HepG2 (cell line): Measurements from ENCODE around the gene EFCAB8. TPM values are rescaled to one million over a fixed set of nuclear protein-coding genes. Genes with fewer than 3 reads are reported as not detected.

ENCODE experiments used
- FOXJ3 ChIP-seq: sonication (generic); formaldehyde crosslinking; IDR thresholded peaks from 2 replicates; pipeline ENCODE4 v1.4.0; 2020; ENCODE audit warnings: missing genetic modification reagents, mild to moderate bottlenecking, borderline replicate concordance
- PHF5A ChIP-seq: IDR thresholded peaks from one replicate; pipeline ENCODE4 v1.6.1; 2018; ENCODE audit warnings: low read depth, missing genetic modification reagents; ENCODE audit not compliant: unreplicated experiment
- POLR2G ChIP-seq: fragments of 200-400 bp; formaldehyde crosslinking; IDR thresholded peaks from 2 replicates; pipeline ENCODE4 v1.6.1; 2018; ENCODE audit warnings: mild to moderate bottlenecking, low read depth, low read length, moderate library complexity
- RBM22 ChIP-seq: fragments of 200-400 bp; formaldehyde crosslinking; optimal IDR thresholded peaks from 2 replicates; pipeline ENCODE3; 2017; ENCODE audit warnings: mild to moderate bottlenecking, low read length, moderate library complexity
- RCOR2 ChIP-seq: IDR thresholded peaks from 2 replicates; pipeline ENCODE4 v1.6.1; 2016; ENCODE audit warnings: missing biosample characterization, missing genetic modification reagents
- ZFP62 ChIP-seq: sonication (generic); formaldehyde crosslinking; IDR thresholded peaks from 2 replicates; pipeline ENCODE4 v1.4.0; 2020; ENCODE audit warnings: missing genetic modification reagents
- ZNF354B ChIP-seq: sonication (generic); formaldehyde crosslinking; IDR thresholded peaks from 2 replicates; pipeline ENCODE4 v1.8.0; 2022; ENCODE audit warnings: mild to moderate bottlenecking, missing genetic modification reagents
- ZNF724P ChIP-seq: sonication (generic); formaldehyde crosslinking; IDR thresholded peaks from 2 replicates; pipeline ENCODE4 v1.8.0; 2022; ENCODE audit warnings: missing genetic modification reagents, borderline replicate concordance
- ZNF878 ChIP-seq: sonication (generic); formaldehyde crosslinking; IDR thresholded peaks from 2 replicates; pipeline ENCODE4 v1.8.1; 2023; ENCODE audit warnings: mild to moderate bottlenecking, missing genetic modification reagents, moderate library complexity
- polyA plus RNA-seq, 8 experiments: library from polyadenylated mRNA; depleted of rRNA in 3 of 8; stranded (reverse) in 7 of 8; unstranded in 1 of 8; fragments of >200 nt; fragmentation: Illumina TruSeq in 4 of 8; extraction: Trizol in 4 of 8; gene quantifications; 2 replicates each; pipeline versions ENCODE4 v1.2.1 to v1.2.3, GENCODE V29; 2011 to 2016; ENCODE audit warnings: low read depth in 4 of 8, missing spikeins in 1 of 8, mixed read lengths in 1 of 8; ENCODE audit not compliant: insufficient read depth in 1 of 8
- total RNA-seq, 5 experiments: library from RNA; depleted of rRNA; stranded (reverse); fragments of >200 nt; fragmentation: Illumina TruSeq; extraction: Trizol; gene quantifications; 2 replicates each; pipeline ENCODE4 v1.2.3, GENCODE V29; 2016; ENCODE audit warnings: low read depth in 1 of 5
- TF ChIP-seq, protein P1 (sequence below): sonication (generic); formaldehyde crosslinking; IDR thresholded peaks from 2 replicates; pipeline ENCODE4 v1.8.1; 2023; ENCODE audit warnings: missing genetic modification reagents, mild to moderate bottlenecking, borderline replicate concordance
- TF ChIP-seq, protein P2 (sequence below): sonication (generic); formaldehyde crosslinking; IDR thresholded peaks from 2 replicates; pipeline ENCODE4 v1.4.0; 2020; ENCODE audit warnings: missing genetic modification reagents, borderline replicate concordance
- TF ChIP-seq, protein P3 (sequence below): IDR thresholded peaks from 2 replicates; pipeline ENCODE4 v1.6.1; 2012; ENCODE audit warnings: low read length, improper control_type of control experiment
- TF ChIP-seq, protein P4 (sequence below): sonication (generic); formaldehyde crosslinking; IDR thresholded peaks from 2 replicates; pipeline ENCODE4 v1.5.1; 2020; ENCODE audit warnings: missing genetic modification reagents, mild to moderate bottlenecking, borderline replicate concordance
- TF ChIP-seq, protein P5 (sequence below): sonication (generic); formaldehyde crosslinking; IDR thresholded peaks from 2 replicates; pipeline ENCODE4 v1.5.1; 2020; ENCODE audit warnings: mild to moderate bottlenecking, missing genetic modification reagents, borderline replicate concordance

The EFCAB8 gene
- total and polyA plus RNA-seq, 2 of the 13 experiments (the other 11 are each of a cell fraction or from before 2014, with no cell fraction given): 0.15 to 0.22 TPM

DNA sequence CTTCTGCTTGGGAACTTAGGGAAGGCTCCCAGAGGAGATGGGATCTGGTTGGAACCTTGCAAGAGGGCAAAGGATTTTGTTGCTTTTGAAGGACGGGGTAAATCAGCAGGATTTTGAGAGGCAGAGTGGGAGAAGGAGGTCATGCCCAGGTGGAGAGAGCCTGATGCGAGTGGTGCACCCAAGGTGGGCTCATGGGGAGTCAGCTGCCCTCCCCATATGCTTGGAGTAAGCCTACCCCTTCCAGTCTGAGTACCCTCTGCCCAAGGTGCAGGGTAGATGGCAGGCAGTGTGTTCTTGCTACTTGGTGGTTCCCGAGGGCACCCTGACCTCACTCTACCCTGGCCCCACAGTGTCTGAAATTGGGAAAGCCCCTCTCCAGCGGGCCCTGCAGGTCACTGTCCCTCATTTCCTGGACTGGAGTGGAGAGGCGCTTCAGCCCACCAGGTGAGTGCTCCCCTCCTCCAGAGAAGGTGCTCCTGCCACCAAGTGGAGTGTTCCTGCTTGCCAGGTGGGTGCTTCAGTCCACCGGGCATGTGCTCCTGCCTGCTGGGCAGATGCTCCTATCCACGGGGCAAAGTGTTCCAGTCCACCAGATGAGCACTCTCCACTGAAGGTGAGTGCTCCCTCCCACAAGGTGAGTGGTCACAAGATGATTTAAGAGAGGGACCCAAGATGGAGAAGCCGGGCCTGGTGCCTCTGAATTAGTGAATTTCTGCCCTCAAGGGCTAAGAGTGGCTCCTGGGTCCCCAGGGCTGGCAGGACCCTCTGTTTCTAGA lies 152.1 kb downstream of the EFCAB8 start (continued):
- TF ChIP-seq FOXJ3 (CRISPR knock-in tag): no peak
- TF ChIP-seq ZNF354B: no peak
- TF ChIP-seq, protein P1, sequence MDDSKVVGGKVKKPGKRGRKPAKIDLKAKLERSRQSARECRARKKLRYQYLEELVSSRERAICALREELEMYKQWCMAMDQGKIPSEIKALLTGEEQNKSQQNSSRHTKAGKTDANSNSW (CRISPR knock-in tag): peak; percentile 67; the same call in 1 of the 2 replicates
- TF ChIP-seq, protein P2, sequence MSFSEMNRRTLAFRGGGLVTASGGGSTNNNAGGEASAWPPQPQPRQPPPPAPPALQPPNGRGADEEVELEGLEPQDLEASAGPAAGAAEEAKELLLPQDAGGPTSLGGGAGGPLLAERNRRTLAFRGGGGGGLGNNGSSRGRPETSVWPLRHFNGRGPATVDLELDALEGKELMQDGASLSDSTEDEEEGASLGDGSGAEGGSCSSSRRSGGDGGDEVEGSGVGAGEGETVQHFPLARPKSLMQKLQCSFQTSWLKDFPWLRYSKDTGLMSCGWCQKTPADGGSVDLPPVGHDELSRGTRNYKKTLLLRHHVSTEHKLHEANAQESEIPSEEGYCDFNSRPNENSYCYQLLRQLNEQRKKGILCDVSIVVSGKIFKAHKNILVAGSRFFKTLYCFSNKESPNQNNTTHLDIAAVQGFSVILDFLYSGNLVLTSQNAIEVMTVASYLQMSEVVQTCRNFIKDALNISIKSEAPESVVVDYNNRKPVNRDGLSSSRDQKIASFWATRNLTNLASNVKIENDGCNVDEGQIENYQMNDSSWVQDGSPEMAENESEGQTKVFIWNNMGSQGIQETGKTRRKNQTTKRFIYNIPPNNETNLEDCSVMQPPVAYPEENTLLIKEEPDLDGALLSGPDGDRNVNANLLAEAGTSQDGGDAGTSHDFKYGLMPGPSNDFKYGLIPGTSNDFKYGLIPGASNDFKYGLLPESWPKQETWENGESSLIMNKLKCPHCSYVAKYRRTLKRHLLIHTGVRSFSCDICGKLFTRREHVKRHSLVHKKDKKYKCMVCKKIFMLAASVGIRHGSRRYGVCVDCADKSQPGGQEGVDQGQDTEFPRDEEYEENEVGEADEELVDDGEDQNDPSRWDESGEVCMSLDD (CRISPR knock-in tag): no peak
- TF ChIP-seq, protein P3, sequence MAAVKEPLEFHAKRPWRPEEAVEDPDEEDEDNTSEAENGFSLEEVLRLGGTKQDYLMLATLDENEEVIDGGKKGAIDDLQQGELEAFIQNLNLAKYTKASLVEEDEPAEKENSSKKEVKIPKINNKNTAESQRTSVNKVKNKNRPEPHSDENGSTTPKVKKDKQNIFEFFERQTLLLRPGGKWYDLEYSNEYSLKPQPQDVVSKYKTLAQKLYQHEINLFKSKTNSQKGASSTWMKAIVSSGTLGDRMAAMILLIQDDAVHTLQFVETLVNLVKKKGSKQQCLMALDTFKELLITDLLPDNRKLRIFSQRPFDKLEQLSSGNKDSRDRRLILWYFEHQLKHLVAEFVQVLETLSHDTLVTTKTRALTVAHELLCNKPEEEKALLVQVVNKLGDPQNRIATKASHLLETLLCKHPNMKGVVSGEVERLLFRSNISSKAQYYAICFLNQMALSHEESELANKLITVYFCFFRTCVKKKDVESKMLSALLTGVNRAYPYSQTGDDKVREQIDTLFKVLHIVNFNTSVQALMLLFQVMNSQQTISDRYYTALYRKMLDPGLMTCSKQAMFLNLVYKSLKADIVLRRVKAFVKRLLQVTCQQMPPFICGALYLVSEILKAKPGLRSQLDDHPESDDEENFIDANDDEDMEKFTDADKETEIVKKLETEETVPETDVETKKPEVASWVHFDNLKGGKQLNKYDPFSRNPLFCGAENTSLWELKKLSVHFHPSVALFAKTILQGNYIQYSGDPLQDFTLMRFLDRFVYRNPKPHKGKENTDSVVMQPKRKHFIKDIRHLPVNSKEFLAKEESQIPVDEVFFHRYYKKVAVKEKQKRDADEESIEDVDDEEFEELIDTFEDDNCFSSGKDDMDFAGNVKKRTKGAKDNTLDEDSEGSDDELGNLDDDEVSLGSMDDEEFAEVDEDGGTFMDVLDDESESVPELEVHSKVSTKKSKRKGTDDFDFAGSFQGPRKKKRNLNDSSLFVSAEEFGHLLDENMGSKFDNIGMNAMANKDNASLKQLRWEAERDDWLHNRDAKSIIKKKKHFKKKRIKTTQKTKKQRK: no peak
- TF ChIP-seq RBM22: peak; percentile 75
- TF ChIP-seq RCOR2 (CRISPR knock-in tag): no peak
- TF ChIP-seq PHF5A (CRISPR knock-in tag): no peak
- TF ChIP-seq, protein P4, sequence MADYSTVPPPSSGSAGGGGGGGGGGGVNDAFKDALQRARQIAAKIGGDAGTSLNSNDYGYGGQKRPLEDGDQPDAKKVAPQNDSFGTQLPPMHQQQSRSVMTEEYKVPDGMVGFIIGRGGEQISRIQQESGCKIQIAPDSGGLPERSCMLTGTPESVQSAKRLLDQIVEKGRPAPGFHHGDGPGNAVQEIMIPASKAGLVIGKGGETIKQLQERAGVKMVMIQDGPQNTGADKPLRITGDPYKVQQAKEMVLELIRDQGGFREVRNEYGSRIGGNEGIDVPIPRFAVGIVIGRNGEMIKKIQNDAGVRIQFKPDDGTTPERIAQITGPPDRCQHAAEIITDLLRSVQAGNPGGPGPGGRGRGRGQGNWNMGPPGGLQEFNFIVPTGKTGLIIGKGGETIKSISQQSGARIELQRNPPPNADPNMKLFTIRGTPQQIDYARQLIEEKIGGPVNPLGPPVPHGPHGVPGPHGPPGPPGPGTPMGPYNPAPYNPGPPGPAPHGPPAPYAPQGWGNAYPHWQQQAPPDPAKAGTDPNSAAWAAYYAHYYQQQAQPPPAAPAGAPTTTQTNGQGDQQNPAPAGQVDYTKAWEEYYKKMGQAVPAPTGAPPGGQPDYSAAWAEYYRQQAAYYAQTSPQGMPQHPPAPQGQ (CRISPR knock-in tag): no peak
- no peak for TF ChIP-seq ZNF878 (CRISPR knock-in tag)
- 0 out of 2 replicates have a peak, but pooled peaks have one; percentile 57 for TF ChIP-seq ZFP62
- TF ChIP-seq, protein P5, sequence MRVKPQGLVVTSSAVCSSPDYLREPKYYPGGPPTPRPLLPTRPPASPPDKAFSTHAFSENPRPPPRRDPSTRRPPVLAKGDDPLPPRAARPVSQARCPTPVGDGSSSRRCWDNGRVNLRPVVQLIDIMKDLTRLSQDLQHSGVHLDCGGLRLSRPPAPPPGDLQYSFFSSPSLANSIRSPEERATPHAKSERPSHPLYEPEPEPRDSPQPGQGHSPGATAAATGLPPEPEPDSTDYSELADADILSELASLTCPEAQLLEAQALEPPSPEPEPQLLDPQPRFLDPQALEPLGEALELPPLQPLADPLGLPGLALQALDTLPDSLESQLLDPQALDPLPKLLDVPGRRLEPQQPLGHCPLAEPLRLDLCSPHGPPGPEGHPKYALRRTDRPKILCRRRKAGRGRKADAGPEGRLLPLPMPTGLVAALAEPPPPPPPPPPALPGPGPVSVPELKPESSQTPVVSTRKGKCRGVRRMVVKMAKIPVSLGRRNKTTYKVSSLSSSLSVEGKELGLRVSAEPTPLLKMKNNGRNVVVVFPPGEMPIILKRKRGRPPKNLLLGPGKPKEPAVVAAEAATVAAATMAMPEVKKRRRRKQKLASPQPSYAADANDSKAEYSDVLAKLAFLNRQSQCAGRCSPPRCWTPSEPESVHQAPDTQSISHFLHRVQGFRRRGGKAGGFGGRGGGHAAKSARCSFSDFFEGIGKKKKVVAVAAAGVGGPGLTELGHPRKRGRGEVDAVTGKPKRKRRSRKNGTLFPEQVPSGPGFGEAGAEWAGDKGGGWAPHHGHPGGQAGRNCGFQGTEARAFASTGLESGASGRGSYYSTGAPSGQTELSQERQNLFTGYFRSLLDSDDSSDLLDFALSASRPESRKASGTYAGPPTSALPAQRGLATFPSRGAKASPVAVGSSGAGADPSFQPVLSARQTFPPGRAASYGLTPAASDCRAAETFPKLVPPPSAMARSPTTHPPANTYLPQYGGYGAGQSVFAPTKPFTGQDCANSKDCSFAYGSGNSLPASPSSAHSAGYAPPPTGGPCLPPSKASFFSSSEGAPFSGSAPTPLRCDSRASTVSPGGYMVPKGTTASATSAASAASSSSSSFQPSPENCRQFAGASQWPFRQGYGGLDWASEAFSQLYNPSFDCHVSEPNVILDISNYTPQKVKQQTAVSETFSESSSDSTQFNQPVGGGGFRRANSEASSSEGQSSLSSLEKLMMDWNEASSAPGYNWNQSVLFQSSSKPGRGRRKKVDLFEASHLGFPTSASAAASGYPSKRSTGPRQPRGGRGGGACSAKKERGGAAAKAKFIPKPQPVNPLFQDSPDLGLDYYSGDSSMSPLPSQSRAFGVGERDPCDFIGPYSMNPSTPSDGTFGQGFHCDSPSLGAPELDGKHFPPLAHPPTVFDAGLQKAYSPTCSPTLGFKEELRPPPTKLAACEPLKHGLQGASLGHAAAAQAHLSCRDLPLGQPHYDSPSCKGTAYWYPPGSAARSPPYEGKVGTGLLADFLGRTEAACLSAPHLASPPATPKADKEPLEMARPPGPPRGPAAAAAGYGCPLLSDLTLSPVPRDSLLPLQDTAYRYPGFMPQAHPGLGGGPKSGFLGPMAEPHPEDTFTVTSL (CRISPR knock-in tag): no peak
- TF ChIP-seq POLR2G: peak; percentile 42
- 0 out of 2 replicates have a peak, but pooled peaks have one; percentile 46 for TF ChIP-seq ZNF724P (CRISPR knock-in tag)
